OCI-LY7 (cell line): Measurements from ENCODE around the gene NUP88. TPM values are rescaled to one million over a fixed set of nuclear protein-coding genes. Genes with fewer than 3 reads are reported as not detected.
A peak's percentile ranks its signal among the peaks of the same experiment; 100 is the strongest.

Experiments used
- BruUV-seq: library from RNA; stranded (reverse); fragments of 400-500 nt; replicated peaks from 2 replicates; lab custom pipeline; 2021; lab: Mats Ljungman, UMichigan
- CTCF ChIA-PET: fragments of 300-600 bp; sonication (Branson Sonifier 250); formaldehyde crosslinking; loops from one replicate; lab custom pipeline; 2022; ENCODE audit warnings: antibody characterized with exemption; ENCODE audit not compliant: unreplicated experiment; lab: Charles Lee
- POLR2A ChIA-PET: fragments of 300-600 bp; sonication (Branson Sonifier 250); formaldehyde crosslinking; loops from one replicate; lab custom pipeline; 2022; ENCODE audit warnings: antibody characterized with exemption; lab: Charles Lee
- DNase-seq: peaks from one replicate; pipeline ENCODE4 v3.0.0-alpha.2; 2015; ENCODE audit warnings: low spot score
- H2AFZ ChIP-seq: fragments of 200-600 bp; sonication (generic), shearing (Covaris generic); 2 replicates; pipeline ENCODE4 v1.6.1; 2014; ENCODE audit warnings: mild to moderate bottlenecking, antibody characterized with exemption, low read length, moderate library complexity
- H3K27ac ChIP-seq: fragments of 200-600 bp; sonication (generic); 2 replicates; pipeline ENCODE4 v1.5.1; 2014; ENCODE audit warnings: mixed run types, low read depth, mild to moderate bottlenecking, moderate library complexity, low read length, inconsistent platforms; ENCODE audit not compliant: poor library complexity, severe bottlenecking
- H3K36me3 ChIP-seq: fragments of 200-600 bp; sonication (generic); 2 replicates; pipeline ENCODE4 v1.6.1; 2014; ENCODE audit warnings: mild to moderate bottlenecking, antibody characterized with exemption, low read length, moderate library complexity, mixed read lengths; ENCODE audit not compliant: insufficient read depth
- H3K4me1 ChIP-seq: fragments of 200-600 bp; sonication (generic); 2 replicates; pipeline ENCODE4 v1.5.1; 2014; ENCODE audit warnings: mild to moderate bottlenecking, low read length; ENCODE audit not compliant: insufficient read depth, poor library complexity, severe bottlenecking
- H3K4me2 ChIP-seq: fragments of 200-600 bp; sonication (generic); 2 replicates; pipeline ENCODE4 v1.6.1; 2014; ENCODE audit warnings: mild to moderate bottlenecking, low read length
- H3K4me3 ChIP-seq: fragments of 200-600 bp; sonication (generic); 2 replicates; pipeline ENCODE4 v1.5.1; 2014; ENCODE audit warnings: mild to moderate bottlenecking, low read depth, low read length; ENCODE audit not compliant: poor library complexity, severe bottlenecking
- H3K79me2 ChIP-seq: fragments of 200-600 bp; sonication (generic); 2 replicates; pipeline ENCODE4 v1.6.1; 2016; ENCODE audit warnings: low read depth, mild to moderate bottlenecking, low read length, moderate library complexity, mixed read lengths; ENCODE audit not compliant: insufficient read depth
- H3K9me2 ChIP-seq: fragments of 200-600 bp; sonication (generic); 2 replicates; pipeline ENCODE4 v1.6.1; 2016; ENCODE audit warnings: mild to moderate bottlenecking, low read length, mixed read lengths; ENCODE audit not compliant: insufficient read depth
- H3K9me3 ChIP-seq: fragments of 200-600 bp; sonication (generic); 2 replicates; pipeline ENCODE4 v1.6.1; 2014; ENCODE audit warnings: mild to moderate bottlenecking, mixed run types, low read length, mixed read lengths
- H4K20me1 ChIP-seq: fragments of 200-600 bp; sonication (generic); 2 replicates; pipeline ENCODE4 v1.6.1; 2014; ENCODE audit warnings: mild to moderate bottlenecking, antibody characterized with exemption, low read length, moderate library complexity, mixed read lengths; ENCODE audit not compliant: insufficient read depth
- CTCF ChIP-seq: fragments of 200-600 bp; sonication (generic); conservative IDR thresholded peaks from 2 replicates; pipeline ENCODE4 v1.5.1; 2014; ENCODE audit warnings: mild to moderate bottlenecking, antibody characterized with exemption, low read length, moderate library complexity, mixed read lengths
- EZH2phosphoT487 ChIP-seq: fragments of 200-600 bp; sonication (generic); IDR thresholded peaks from 2 replicates; pipeline ENCODE4 v1.6.1; 2018; ENCODE audit warnings: low read depth, borderline replicate concordance, mild to moderate bottlenecking, mixed run types, antibody characterized with exemption, low read length, moderate library complexity, mixed read lengths
- intact Hi-C: fragments of 100-400 bp; cut with micrococcal nuclease; formaldehyde crosslinking; loops from one replicate; pipeline ENCODE4 v1.10.0; 2022; ENCODE audit not compliant: unreplicated experiment
- total RNA-seq, 2 experiments: library from RNA; depleted of rRNA in 1 of 2; stranded (reverse); fragments of >200 nt in 1 of 2; shearing (Covaris generic) in 1 of 2; gene quantifications; 2 replicates each; pipeline ENCODE4 v1.2.3, GENCODE V29; 2014 to 2022

The NUP88 gene
- total RNA-seq, 2 experiments from 2014 or later = 238 to 262 TPM

- ChIA-PET CTCF (interaction anchor here (1.6 kb wide), 1 partner anchor 18 kb away, joined by 4 read pairs; no protein-coding TSS in a partner anchor), POLR2A (interaction anchor here (0.6 to 1.7 kb wide), 2 partner anchors 94 to 1324 kb away, joined by 3 to 4 read pairs; no protein-coding TSS in a partner anchor)
- intact Hi-C loops = no loop called here
- H3K9me3 ChIP-seq = no peaks in the 10 kb centered on the region
- peak overlapping the region; percentile 88 for H3K4me2 ChIP-seq
- peaks cover 52% of the 10 kb centered on the region for H3K36me3 ChIP-seq
- H3K9me2 ChIP-seq = no peaks in the 10 kb centered on the region
- peak overlapping the region; percentile 86 for H3K4me3 ChIP-seq
- H2AFZ ChIP-seq = no peak overlapping the region
- TF ChIP-seq CTCF = no peak
- TF ChIP-seq EZH2phosphoT487 = no peak
- peak overlapping the region; percentile 45 for H3K27ac ChIP-seq
- DNase-seq = no peak
- H4K20me1 ChIP-seq = peaks cover 19% of the 10 kb centered on the region
- BruUV-seq = no TSS peak
- peaks cover 24% of the 10 kb centered on the region for H3K4me1 ChIP-seq
- peaks cover 62% of the 10 kb centered on the region for H3K79me2 ChIP-seq
Observed at GRCh38 chr17:5467416-5467815, 48.0 kb upstream of the NUP88 start.

DNA sequence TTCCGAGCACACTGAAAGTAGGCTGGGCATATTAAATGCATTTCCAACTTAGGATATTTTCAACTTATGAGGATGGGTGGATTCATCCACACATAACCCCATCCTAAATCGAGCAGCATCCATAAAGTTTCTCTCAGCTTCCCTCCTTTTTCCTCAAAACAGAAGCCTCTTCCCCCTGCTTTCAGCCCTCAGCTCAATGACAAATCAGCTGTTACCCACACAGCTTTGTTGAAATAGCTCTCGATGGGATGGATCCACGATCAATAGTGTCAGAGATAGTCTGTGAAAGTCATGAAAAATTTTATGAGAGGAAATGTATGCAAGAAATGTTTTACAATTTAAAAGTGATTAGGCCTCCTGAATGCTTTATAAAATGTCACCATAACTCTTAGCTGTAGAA is 46.8 kb upstream of the NUP88 start:
- BruUV-seq = no TSS peak
- Histone ChIP-seq H3K4me3 (peak overlapping the region; percentile 86), H3K27ac (no peak overlapping the region), H3K4me2 (peak overlapping the region; percentile 88), H3K9me3 (no peaks in the 10 kb centered on the region), H3K79me2 (peaks cover 67% of the 10 kb centered on the region), H3K36me3 (peaks cover 51% of the 10 kb centered on the region), H2AFZ (no peak overlapping the region), H3K4me1 (peaks cover 24% of the 10 kb centered on the region), H4K20me1 (peaks cover 19% of the 10 kb centered on the region), H3K9me2 (no peaks in the 10 kb centered on the region)
- CTCF ChIA-PET = interaction anchor here (1.2 to 1.6 kb wide), 2 partner anchors 19 to 27 kb away, joined by 4 read pairs; partner anchors contain the start of gene C1QBP
- POLR2A ChIA-PET = no interaction called here
- TF ChIP-seq EZH2phosphoT487 (no peak), CTCF (no peak)
- no peak for DNase-seq
- intact Hi-C loops = no loop called here

DNA sequence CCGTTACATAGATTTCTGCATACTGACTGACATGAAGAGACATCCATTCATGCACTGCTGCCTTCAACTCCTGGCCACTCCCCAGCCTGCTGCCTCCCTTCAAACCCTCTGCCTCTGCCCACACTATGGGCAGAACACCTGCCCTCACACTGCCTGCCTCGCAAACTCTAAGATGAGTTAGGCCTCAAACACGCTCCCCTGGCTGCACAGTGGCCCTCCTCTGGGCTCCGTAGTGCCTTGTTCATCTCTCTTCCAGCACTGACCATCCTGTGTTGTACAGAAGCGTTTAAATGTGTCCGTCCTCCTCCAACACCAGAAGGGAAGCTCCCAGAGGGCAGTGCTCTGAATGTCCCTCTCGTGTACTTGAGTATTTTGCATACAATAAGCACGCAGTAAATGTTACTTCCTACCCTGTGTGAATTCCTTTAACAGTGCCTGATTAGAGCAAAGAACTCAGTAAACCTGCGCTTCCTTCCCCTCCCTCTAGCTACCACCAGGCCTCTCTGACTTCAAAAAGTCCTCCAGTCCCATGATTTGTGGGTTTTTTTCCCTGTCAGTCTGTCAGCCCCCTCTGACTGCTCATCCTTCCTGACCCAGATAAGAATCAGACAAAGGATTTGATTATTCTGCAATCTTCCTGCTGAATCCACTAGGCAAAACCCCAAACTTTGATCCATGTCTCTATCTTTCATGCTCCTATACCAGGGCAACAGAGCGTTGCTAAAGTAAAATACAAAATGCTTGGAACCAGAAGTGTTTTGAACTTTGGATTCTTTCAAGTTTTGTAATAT is 45.5 kb upstream of the NUP88 start:
- intact Hi-C loops = no loop called here
- no TSS peak for BruUV-seq
- Histone ChIP-seq H3K4me2 (peak overlapping the region; percentile 88; the same call in 1 of the 2 replicates), H3K4me3 (no peak overlapping the region), H3K27ac (no peak overlapping the region), H4K20me1 (peaks cover 19% of the 10 kb centered on the region), H3K36me3 (peaks cover 62% of the 10 kb centered on the region), H2AFZ (no peak overlapping the region), H3K9me2 (no peaks in the 10 kb centered on the region), H3K79me2 (peaks cover 67% of the 10 kb centered on the region), H3K9me3 (no peaks in the 10 kb centered on the region), H3K4me1 (peaks cover 24% of the 10 kb centered on the region)
- DNase-seq = no peak
- TF ChIP-seq EZH2phosphoT487 (no peak), CTCF (no peak)
- CTCF ChIA-PET = no interaction called here
- POLR2A ChIA-PET = no interaction called here
